Astrocyte of the hippocampus (primary cell): ENCODE data around the gene POLE3.
"Not testable (repeated sequence)": the region's sequence is repeated elsewhere in the genome, so short reads cannot be mapped to it uniquely, and the experiment has no call there.

ENCODE experiments used
- DNase-seq: peaks from one replicate; pipeline ENCODE4 v3.0.0; 2011; ENCODE audit warnings: low read depth, low spot score

POLE3 gene

DNA sequence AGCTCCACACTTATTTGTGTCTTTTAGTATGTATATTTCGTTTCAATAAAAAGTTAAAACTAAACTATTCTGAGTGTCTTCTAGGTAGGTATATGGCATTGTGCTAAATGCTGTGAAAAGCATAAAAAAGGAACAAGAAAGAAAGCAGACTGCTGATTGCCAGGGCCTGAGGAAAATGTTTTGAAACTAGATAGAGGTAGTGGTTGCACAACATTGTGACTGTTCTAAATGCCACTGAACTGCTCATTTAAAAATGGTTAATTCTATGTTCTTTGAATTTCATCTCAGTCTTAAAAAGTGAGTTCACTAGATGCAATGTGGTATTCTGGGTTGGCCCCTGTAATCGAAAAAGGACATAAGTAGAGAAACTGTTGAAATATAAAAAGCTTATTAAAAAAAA, 6.8 kb downstream of the POLE3 start:
- DNase-seq: no peak

- peak; percentile 100 for DNase-seq
Measured at GRCh38 chr9:113401027-113401792, 9.3 kb downstream of the POLE3 start, which contains the start of gene ALAD. Gene ALAD, minus strand, starts transcription at chr9:113401284. Its CDS starts 7,725 bp downstream, at chr9:113393559.

DNA sequence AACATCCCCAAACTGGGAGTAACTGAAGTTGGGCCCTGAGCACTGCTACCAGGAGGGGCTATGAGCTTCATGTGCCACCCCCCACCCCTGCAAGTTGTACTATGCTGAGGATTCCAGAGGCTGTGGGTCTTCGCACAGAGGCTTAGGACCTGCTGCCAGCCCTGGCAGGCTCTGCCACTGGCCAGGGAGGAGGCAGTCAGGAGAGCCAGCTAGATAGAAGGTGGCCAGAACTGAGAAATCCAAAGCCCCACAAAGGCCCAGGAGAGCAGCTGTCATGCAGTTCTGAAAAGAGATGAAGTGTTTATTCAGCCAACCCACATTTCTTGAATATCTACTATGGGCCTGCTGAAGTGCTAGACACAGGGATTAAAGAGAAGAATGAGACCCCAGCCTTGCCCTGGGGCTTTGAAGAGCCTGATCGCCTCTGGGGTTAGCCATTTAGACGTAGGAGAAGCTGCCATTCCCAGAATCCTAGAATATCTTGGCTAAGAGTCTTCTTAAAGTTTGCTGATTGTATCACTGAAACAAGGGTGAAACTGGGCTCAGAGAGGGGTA, 10.8 kb downstream of the POLE3 start:
- DNase-seq: peak; percentile 29

GRCh38 chr9:113398796-113399195, 11.7 kb downstream of the POLE3 start:
- peak; percentile 73 for DNase-seq

GRCh38 chr9:113397203-113397631, 13.3 kb downstream of the POLE3 start:
- peak; percentile 28 for DNase-seq

DNA sequence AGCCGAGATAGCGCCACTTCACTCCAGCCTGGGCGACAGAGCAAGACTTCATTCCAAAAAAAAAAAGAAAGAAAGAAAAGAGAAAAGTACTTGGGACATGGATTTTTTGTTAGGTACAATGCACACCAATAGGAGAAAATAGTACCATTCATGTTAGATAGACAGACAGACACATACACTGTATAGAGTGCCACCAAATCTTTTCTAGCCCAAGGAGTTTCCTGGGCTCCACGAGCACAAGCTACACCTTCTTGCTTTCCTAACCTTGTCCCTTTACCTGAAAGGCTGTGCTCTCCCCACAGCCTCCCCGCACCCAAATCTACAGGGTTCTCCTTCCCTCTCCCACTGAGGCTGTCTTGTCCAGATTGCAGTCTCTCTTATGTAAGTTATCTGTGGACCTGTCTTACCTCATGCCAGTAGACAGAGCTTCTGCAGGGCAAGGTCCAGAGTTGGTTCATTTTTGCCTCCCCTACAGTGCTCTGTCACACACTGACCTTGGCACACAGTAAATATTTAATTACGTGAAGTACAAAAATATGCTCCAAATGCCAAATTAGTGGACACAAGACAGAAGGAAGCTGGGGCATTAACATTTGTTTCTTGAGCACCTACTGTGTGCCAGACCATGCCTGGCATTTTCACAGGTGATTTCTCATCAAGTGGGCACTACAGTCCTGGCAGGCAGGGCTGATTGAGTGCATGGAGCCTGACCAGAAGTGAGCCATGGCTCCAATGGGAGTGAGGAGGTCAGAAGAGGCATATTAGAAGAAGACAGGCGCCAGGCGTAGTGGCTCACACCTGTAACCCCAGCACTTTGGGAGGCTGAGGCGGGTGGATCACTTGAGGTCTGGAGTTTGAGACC, 15.2 kb downstream of the POLE3 start:
- no peak for DNase-seq

GRCh38 chr9:113393281-113393680, 17.2 kb downstream of the POLE3 start:
- no peak for DNase-seq

GRCh38 chr9:113391917-113392316, 18.6 kb downstream of the POLE3 start:
- DNase-seq: no peak

DNA sequence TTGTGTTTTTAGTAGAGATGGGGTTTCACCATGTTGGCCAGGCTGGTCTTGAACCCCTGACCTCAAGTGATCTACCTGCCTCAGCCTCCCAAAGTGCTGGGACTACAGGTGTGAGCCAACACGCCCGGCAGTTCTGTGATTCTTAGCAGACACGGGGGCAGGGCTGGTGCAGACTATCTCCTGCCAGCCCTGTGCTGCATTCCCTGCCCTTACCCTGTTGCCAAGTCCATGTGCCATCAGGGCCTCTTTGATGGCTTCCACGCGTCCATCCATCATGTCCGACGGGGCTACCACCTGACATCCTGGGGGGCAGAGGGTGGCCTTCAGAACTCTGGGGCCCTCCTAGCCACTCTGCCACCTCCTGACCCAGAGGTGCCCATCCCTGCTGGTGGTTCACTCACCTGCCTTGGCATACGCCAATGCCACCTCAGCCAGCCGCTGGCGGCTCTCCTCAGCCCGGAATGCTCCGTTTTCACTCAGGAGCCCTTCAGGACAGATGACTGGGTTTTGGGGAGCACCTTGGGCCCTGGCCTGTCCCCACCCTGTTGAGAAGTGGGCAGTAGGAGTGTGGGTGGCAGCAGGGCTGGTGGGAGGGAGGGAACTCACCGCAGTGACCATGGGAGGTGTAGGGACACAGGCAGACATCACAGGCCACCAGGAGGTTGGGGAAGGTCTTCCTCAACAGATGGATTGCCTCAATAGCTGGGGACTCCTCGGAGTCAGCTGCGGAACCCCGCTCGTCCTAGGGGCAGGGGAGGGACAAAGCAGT, 20.1 kb downstream of the POLE3 start:
- no peak for DNase-seq

DNA sequence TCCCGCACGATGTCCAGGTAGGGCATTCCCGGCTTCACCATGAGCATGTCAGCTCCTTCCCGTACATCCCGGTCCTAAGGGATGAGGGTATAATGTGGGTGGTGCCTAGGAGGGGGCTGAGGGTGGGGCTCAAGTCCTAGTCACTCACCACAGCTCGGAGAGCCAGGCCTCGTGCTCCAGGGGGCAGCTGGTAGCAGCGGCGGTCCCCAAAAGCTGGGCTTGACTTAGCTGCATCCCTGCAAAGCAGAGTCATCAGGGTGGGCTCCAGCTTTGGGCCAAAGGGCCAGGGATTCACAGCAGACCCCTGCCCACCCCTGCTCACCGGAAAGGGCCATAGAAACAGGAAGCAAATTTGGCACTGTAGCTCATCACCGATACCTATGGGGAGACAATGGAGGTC, 21.0 kb downstream of the POLE3 start:
- DNase-seq: no peak

- no peak for DNase-seq
Measured at GRCh38 chr9:113388833-113389232, 21.6 kb downstream of the POLE3 start.

GRCh38 chr9:113387560-113388230, 22.8 kb downstream of the POLE3 start:
- no peak for DNase-seq

DNA sequence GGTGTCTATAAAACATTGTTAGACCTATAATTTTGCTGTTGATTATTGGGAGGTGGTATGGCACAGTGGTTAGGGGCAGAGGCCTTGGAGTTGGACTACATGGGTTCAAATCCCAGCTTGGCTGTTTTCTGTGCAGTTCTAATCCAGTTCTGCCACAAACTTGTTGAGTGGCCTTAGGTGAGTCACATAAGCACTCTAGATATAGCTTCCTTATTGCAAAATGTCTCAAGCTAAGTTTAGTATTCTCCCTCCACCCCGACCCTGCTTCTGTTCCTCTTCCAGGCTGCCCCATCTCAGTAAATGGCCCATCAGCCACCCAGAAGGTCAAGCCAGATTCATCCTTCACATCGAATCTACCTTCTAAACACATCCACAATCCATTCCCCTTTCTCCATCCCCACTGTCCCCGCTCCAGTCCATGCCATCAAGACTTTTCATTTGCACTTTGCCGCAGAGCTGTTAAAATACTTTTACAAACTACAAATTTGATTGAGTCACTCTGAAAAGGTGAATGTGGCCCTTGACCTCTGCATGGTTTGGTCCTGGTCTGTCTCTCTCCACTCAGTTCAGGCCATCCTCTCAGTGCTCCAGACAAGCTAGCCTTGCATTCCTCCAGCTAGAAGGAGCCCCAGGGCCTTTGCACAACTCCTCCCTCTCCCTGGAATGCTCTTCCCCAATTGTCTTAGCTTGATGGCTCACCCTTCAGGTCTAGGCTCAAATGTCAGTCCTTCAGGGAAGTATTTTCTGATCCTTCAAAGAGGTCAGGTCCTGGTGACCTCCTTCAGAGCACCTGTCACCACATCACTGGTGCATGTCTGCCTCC, 23.7 kb downstream of the POLE3 start:
- DNase-seq: no peak

DNA sequence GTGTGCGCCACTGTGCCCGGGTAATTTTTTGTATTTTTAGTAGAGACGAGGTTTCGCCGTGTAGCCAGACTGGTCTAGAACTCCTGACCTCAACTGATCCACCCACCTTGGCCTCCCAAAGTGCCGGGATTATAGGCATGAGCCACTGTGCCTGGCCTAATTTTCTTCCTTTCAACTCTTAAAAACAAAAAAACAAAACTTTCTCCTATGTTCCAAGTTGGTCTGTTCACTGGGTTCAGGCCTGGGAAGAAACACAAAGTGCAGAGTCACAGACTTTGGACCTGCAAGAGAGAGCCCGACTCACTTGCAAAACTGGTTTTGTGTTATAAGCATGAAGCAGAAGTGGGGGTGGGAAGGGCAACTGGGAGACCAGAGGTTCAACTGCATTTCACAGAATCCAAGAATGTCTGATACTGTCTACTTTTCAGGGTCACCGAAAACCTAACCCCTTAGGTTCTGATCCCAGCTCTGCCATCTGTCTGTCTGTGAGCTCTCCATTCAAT, 28.5 kb downstream of the POLE3 start:
- no peak for DNase-seq

DNA sequence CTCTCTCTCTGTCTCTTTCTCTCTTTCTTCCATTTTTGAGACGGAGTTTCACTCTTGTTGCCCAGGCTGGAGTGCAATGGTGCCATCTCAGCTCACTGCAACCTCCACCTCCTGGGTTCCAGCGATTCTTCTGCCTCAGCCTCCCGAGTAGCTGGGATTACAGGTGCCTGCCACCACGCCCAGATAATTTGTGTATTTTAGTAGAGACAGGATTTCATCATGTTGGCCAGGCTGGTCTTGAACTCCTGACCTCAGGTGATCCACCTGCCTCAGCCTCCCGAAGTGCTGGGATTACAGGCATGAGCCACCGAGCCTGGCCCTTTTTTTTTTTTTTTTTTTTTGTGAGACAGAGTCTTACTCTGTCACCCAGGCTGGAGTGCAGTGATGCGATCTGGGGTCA, 29.0 kb downstream of the POLE3 start:
- DNase-seq: not testable (repeated sequence)

DNA sequence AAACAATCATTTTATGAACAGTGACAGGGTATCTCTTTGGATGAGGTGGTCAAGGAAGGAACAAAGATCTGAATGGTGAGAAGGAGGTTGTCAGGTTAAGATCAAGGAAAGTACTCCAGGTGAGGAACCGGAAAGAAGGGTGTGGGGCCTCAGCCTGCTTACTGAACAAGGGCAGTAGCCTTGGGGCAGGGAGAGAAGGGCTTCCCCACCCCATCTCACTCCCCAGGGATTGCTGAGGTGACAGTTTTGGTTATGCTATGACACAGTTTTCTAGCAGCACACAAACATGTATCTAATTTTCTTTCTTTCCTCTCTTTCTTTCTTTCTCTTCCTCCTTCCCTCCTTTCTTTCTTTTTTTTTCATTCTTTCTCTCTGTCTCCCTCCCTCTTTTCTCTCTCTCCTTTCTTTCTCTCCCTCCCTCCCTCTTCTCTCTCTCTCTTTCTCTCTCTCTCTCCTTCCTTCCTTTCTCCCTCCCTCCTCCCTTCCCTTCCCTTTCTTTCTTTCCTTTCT, 29.6 kb downstream of the POLE3 start:
- DNase-seq: no peak

GRCh38 chr9:113379829-113380210, 30.7 kb downstream of the POLE3 start:
- DNase-seq: not testable (repeated sequence)

DNA sequence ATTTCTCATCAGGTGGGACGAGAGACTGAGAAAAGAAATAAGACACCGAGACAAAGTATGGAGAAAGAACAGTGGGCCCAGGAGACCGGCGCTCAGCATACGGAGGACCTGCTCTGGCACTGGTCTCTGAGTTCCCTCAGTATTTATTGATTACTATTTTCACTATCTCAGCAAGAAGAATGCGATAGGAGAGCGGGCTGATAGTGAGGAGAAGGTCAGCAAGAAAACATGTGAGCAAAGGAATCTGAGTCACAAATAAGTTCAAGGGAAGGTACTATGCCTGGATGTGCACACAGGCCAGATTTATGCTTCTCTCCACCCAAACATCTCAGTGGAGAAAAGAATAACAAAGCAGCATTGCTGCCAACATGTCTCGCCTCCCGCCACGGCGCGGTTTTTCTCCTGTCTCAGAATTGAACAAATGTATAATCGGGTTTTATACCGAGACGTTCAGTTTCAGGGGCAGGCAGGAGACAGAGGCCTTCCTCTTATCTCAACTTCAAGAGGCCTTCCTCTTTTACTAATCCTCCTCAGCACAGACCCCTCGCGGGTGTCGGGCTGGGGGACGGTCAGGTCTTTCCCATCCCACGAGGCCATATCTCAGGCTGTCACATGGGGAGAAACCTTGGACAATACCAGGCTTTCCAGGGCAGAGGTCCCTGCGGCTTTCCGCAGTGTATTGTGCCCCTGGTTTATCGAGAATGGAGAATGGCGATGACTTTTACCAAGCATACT, 31.2 kb downstream of the POLE3 start:
- not testable (repeated sequence) for DNase-seq
